HEK293 (cell line): Measurements from ENCODE around the gene DLX3.
A peak's percentile ranks its signal among the peaks of the same experiment; 100 is the strongest.

ENCODE experiments used
- CTCF ChIA-PET: fragments of 350-600 bp; formaldehyde crosslinking; extraction: SDS; loops from one replicate; lab custom pipeline; 2021; ENCODE audit warnings: antibody characterized with exemption; lab: Yijun Ruan, JAX
- POLR2A ChIA-PET: fragments of 300-600 bp; formaldehyde crosslinking; extraction: SDS; loops from one replicate; lab custom pipeline; 2020; ENCODE audit warnings: antibody characterized with exemption, inconsistent platforms; lab: Yijun Ruan, JAX
- H3K27ac ChIP-seq: fragments of 200-500 bp; sonication (Bioruptor generic); 2 replicates; pipeline ENCODE4 v1.5.1; 2014; ENCODE audit warnings: low read depth, low read length, control low read depth, inconsistent platforms; ENCODE audit errors: extremely low read depth
- H3K36me3 ChIP-seq, 2 experiments: fragments of 200-500 bp in 1 of 2; sonication (Bioruptor generic) in 1 of 2; 1 replicate in 1 of 2; 2 replicates in 1 of 2; pipeline ENCODE4 v1.5.1; 2014 to 2017; ENCODE audit warnings: inconsistent platforms in 2 of 2, low read length in 2 of 2; ENCODE audit not compliant: control insufficient read depth in 2 of 2, insufficient read depth in 1 of 2
- H3K4me1 ChIP-seq: fragments of 200-500 bp; sonication (Bioruptor generic); 2 replicates; pipeline ENCODE4 v1.5.1; 2014; ENCODE audit warnings: mild to moderate bottlenecking, low read length, inconsistent platforms; ENCODE audit not compliant: control insufficient read depth, insufficient read depth
- H3K4me3 ChIP-seq: 2 replicates; pipeline ENCODE4 v1.5.1; 2011; ENCODE audit warnings: low read depth, mild to moderate bottlenecking, control low read depth, low read length, moderate library complexity
- H3K9me3 ChIP-seq: fragments of 200-500 bp; sonication (Bioruptor generic); 2 replicates; pipeline ENCODE4 v1.5.1; 2014; ENCODE audit warnings: low read depth, low read length, inconsistent platforms; ENCODE audit not compliant: control insufficient read depth, insufficient read depth
- BCL11B ChIP-seq: fragments of 450-650 bp; formaldehyde crosslinking; IDR thresholded peaks from 2 replicates; pipeline ENCODE4 v1.5.1; 2016; ENCODE audit warnings: low read depth, missing biosample characterization, missing genetic modification characterization
- EGR2 ChIP-seq: fragments of 450-650 bp; formaldehyde crosslinking; IDR thresholded peaks from 2 replicates; pipeline ENCODE4 v1.5.1; 2016; ENCODE audit warnings: low read depth, missing biosample characterization, missing genetic modification characterization
- KLF1 ChIP-seq: fragments of 450-650 bp; formaldehyde crosslinking; IDR thresholded peaks from 2 replicates; pipeline ENCODE4 v1.5.1; 2016; ENCODE audit warnings: missing biosample characterization, missing genetic modification characterization
- OVOL3 ChIP-seq: fragments of 450-650 bp; formaldehyde crosslinking; IDR thresholded peaks from 2 replicates; pipeline ENCODE4 v1.5.1; 2016; ENCODE audit warnings: missing biosample characterization, missing genetic modification characterization
- ZNF16 ChIP-seq: fragments of 450-650 bp; formaldehyde crosslinking; IDR thresholded peaks from 2 replicates; pipeline ENCODE4 v1.5.1; 2016; ENCODE audit warnings: low read depth, missing biosample characterization, missing genetic modification characterization
- ZNF184 ChIP-seq: fragments of 450-650 bp; IDR thresholded peaks from 2 replicates; pipeline ENCODE4 v1.5.1; 2018; ENCODE audit warnings: missing biosample characterization, mild to moderate bottlenecking, missing genetic modification characterization
- ZNF239 ChIP-seq: fragments of 450-650 bp; formaldehyde crosslinking; IDR thresholded peaks from 2 replicates; pipeline ENCODE4 v1.5.1; 2016; ENCODE audit warnings: missing biosample characterization, missing genetic modification characterization
- ZNF366 ChIP-seq: fragments of 450-650 bp; formaldehyde crosslinking; conservative IDR thresholded peaks from 2 replicates; pipeline ENCODE4 v1.5.1; 2016; ENCODE audit warnings: missing biosample characterization, missing genetic modification characterization
- ZNF416 ChIP-seq: fragments of 450-650 bp; formaldehyde crosslinking; IDR thresholded peaks from 2 replicates; pipeline ENCODE4 v1.5.1; 2016; ENCODE audit warnings: missing biosample characterization, missing genetic modification characterization
- ZNF530 ChIP-seq: fragments of 450-650 bp; formaldehyde crosslinking; IDR thresholded peaks from 2 replicates; pipeline ENCODE4 v1.5.1; 2016; ENCODE audit warnings: low read depth, missing biosample characterization, missing genetic modification characterization
- ZNF610 ChIP-seq: fragments of 450-650 bp; formaldehyde crosslinking; IDR thresholded peaks from 2 replicates; pipeline ENCODE4 v1.5.1; 2016; ENCODE audit warnings: missing biosample characterization, missing genetic modification characterization, borderline replicate concordance
- ZNF626 ChIP-seq: fragments of 450-650 bp; sonication (Bioruptor Pico); formaldehyde crosslinking; IDR thresholded peaks from 2 replicates; pipeline ENCODE4 v1.5.1; 2018; ENCODE audit warnings: missing biosample characterization, missing genetic modification characterization, inconsistent platforms
- ZNF664 ChIP-seq: fragments of 450-650 bp; formaldehyde crosslinking; IDR thresholded peaks from 2 replicates; pipeline ENCODE4 v1.5.1; 2016; ENCODE audit warnings: missing biosample characterization, missing genetic modification characterization
- ZNF76 ChIP-seq: fragments of 450-650 bp; formaldehyde crosslinking; IDR thresholded peaks from 2 replicates; pipeline ENCODE4; 2016; ENCODE audit warnings: low read depth, missing biosample characterization, missing genetic modification characterization, borderline replicate concordance
- TF ChIP-seq, protein P1 (sequence below): fragments of 450-650 bp; formaldehyde crosslinking; IDR thresholded peaks from 2 replicates; pipeline ENCODE4 v1.5.1; 2016; ENCODE audit warnings: missing biosample characterization, missing genetic modification characterization
- TF ChIP-seq, protein P2 (sequence below): fragments of 450-650 bp; formaldehyde crosslinking; IDR thresholded peaks from 2 replicates; pipeline ENCODE4 v1.5.1; 2016; ENCODE audit warnings: missing biosample characterization, missing genetic modification characterization
- TF ChIP-seq, protein P3 (sequence below): fragments of 450-650 bp; formaldehyde crosslinking; IDR thresholded peaks from 2 replicates; pipeline ENCODE4 v1.5.1; 2016; ENCODE audit warnings: missing biosample characterization, missing genetic modification characterization
- TF ChIP-seq, protein P4 (sequence below): fragments of 450-650 bp; IDR thresholded peaks from 2 replicates; pipeline ENCODE4 v1.5.1; 2018; ENCODE audit warnings: missing biosample characterization, missing genetic modification characterization
- TF ChIP-seq, protein P5 (sequence below): fragments of 450-650 bp; formaldehyde crosslinking; IDR thresholded peaks from 2 replicates; pipeline ENCODE4 v1.5.1; 2016; ENCODE audit warnings: missing biosample characterization, missing genetic modification characterization
- TF ChIP-seq, protein P6 (sequence below): fragments of 450-650 bp; formaldehyde crosslinking; IDR thresholded peaks from 2 replicates; pipeline ENCODE4 v1.5.1; 2016; ENCODE audit warnings: missing biosample characterization, missing genetic modification characterization
- TF ChIP-seq, protein P7 (sequence below): fragments of 450-650 bp; formaldehyde crosslinking; conservative IDR thresholded peaks from 2 replicates; pipeline ENCODE4 v1.5.1; 2016; ENCODE audit warnings: low read depth, missing biosample characterization, missing genetic modification characterization

The DLX3 gene

DNA sequence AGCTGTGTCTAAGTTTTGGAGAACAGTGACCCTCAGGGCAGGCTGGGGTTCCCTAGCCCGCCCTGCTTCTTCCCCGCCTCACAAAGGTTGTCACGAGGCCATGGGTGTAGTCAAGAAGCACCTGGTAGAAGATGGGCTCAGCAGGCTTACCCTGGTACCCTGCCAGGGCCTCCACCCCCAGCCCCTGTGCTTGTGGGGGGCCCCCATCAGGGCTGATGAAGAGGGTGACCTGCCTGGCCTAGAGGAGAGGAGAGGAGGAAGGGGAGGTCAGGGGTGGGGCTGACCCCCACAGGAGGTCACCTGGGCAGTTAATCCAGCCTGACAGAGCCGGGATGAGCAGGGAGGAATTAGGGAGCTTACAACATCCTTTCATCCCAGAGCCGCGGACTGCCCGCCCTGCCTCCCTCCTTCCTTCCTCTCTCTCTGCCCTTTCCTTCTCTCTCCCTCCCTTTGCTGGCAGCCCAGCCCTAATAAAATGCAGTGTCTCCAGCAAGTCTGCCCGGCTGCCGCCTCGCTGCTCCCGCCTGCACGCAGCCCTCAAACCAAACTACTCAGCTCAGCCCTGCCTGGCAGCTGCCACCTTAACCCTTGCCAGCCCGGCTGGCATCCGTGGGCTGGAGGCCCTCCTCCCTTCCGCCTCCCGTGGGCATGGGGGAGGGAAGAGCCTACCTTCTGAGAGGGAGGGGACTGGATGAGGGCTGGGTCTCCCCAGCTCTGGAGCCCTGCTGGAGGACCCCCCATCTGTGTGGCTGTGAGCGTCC, 7.2 kb downstream of the DLX3 start:
- ChIA-PET POLR2A (interaction anchor here (0.5 kb wide), 1 partner anchor 18 kb away, joined by 3 read pairs; no protein-coding TSS in a partner anchor), CTCF (interaction anchor here (0.6 to 7.9 kb wide), 11 partner anchors 8 to 589 kb away, joined by 3 to 67 read pairs (median 4); no protein-coding TSS in a partner anchor)
- H3K9me3 ChIP-seq, result no peaks in the 10 kb centered on the region
- no peaks in the 10 kb centered on the region for H3K36me3 ChIP-seq
- no peak overlapping the region for H3K4me3 ChIP-seq
- H3K27ac ChIP-seq, result no peak overlapping the region
- H3K4me1 ChIP-seq, result no peaks in the 10 kb centered on the region; the same call in 1 of the 2 replicates
- TF ChIP-seq, protein P1, sequence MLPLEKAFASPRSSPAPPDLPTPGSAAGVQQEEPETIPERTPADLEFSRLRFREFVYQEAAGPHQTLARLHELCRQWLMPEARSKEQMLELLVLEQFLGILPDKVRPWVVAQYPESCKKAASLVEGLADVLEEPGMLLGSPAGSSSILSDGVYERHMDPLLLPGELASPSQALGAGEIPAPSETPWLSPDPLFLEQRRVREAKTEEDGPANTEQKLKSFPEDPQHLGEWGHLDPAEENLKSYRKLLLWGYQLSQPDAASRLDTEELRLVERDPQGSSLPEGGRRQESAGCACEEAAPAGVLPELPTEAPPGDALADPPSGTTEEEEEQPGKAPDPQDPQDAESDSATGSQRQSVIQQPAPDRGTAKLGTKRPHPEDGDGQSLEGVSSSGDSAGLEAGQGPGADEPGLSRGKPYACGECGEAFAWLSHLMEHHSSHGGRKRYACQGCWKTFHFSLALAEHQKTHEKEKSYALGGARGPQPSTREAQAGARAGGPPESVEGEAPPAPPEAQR (tag by site-specific recombination), result no peak
- TF ChIP-seq ZNF184 (tag by site-specific recombination), result no peak
- TF ChIP-seq, protein P2, sequence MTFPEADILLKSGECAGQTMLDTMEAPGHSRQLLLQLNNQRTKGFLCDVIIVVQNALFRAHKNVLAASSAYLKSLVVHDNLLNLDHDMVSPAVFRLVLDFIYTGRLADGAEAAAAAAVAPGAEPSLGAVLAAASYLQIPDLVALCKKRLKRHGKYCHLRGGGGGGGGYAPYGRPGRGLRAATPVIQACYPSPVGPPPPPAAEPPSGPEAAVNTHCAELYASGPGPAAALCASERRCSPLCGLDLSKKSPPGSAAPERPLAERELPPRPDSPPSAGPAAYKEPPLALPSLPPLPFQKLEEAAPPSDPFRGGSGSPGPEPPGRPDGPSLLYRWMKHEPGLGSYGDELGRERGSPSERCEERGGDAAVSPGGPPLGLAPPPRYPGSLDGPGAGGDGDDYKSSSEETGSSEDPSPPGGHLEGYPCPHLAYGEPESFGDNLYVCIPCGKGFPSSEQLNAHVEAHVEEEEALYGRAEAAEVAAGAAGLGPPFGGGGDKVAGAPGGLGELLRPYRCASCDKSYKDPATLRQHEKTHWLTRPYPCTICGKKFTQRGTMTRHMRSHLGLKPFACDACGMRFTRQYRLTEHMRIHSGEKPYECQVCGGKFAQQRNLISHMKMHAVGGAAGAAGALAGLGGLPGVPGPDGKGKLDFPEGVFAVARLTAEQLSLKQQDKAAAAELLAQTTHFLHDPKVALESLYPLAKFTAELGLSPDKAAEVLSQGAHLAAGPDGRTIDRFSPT (tag by site-specific recombination), result peak; percentile 92
- TF ChIP-seq ZNF664 (tag by site-specific recombination), result no peak
- no peak for TF ChIP-seq OVOL3 (tag by site-specific recombination)
- no peak for TF ChIP-seq ZNF76 (tag by site-specific recombination)
- no peak for TF ChIP-seq BCL11B (tag by site-specific recombination)
- TF ChIP-seq, protein P3, sequence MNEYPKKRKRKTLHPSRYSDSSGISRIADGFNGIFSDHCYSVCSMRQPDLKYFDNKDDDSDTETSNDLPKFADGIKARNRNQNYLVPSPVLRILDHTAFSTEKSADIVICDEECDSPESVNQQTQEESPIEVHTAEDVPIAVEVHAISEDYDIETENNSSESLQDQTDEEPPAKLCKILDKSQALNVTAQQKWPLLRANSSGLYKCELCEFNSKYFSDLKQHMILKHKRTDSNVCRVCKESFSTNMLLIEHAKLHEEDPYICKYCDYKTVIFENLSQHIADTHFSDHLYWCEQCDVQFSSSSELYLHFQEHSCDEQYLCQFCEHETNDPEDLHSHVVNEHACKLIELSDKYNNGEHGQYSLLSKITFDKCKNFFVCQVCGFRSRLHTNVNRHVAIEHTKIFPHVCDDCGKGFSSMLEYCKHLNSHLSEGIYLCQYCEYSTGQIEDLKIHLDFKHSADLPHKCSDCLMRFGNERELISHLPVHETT, result no peak
- TF ChIP-seq ZNF610 (tag by site-specific recombination), result no peak
- TF ChIP-seq, protein P4, sequence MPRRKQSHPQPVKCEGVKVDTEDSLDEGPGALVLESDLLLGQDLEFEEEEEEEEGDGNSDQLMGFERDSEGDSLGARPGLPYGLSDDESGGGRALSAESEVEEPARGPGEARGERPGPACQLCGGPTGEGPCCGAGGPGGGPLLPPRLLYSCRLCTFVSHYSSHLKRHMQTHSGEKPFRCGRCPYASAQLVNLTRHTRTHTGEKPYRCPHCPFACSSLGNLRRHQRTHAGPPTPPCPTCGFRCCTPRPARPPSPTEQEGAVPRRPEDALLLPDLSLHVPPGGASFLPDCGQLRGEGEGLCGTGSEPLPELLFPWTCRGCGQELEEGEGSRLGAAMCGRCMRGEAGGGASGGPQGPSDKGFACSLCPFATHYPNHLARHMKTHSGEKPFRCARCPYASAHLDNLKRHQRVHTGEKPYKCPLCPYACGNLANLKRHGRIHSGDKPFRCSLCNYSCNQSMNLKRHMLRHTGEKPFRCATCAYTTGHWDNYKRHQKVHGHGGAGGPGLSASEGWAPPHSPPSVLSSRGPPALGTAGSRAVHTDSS, result 0 out of 2 replicates have a peak, but pooled peaks have one; percentile 25
- TF ChIP-seq ZNF530 (tag by site-specific recombination), result no peak
- no peak for TF ChIP-seq ZNF416
- TF ChIP-seq, protein P5, sequence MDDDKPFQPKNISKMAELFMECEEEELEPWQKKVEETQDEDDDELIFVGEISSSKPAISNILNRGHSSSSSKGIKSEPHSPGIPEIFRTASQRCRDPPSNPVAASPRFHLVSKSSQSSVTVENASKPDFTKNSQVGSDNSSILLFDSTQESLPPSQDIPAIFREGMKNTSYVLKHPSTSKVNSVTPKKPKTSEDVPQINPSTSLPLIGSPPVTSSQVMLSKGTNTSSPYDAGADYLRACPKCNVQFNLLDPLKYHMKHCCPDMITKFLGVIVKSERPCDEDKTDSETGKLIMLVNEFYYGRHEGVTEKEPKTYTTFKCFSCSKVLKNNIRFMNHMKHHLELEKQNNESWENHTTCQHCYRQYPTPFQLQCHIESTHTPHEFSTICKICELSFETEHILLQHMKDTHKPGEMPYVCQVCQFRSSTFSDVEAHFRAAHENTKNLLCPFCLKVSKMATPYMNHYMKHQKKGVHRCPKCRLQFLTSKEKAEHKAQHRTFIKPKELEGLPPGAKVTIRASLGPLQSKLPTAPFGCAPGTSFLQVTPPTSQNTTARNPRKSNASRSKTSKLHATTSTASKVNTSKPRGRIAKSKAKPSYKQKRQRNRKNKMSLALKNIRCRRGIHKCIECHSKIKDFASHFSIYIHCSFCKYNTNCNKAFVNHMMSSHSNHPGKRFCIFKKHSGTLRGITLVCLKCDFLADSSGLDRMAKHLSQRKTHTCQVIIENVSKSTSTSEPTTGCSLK (tag by site-specific recombination), result no peak
- TF ChIP-seq ZNF366, result peak; percentile 50
- TF ChIP-seq KLF1 (tag by site-specific recombination), result peak; percentile 33
- TF ChIP-seq, protein P6, sequence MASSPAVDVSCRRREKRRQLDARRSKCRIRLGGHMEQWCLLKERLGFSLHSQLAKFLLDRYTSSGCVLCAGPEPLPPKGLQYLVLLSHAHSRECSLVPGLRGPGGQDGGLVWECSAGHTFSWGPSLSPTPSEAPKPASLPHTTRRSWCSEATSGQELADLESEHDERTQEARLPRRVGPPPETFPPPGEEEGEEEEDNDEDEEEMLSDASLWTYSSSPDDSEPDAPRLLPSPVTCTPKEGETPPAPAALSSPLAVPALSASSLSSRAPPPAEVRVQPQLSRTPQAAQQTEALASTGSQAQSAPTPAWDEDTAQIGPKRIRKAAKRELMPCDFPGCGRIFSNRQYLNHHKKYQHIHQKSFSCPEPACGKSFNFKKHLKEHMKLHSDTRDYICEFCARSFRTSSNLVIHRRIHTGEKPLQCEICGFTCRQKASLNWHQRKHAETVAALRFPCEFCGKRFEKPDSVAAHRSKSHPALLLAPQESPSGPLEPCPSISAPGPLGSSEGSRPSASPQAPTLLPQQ (tag by site-specific recombination), result no peak
- TF ChIP-seq, protein P7, sequence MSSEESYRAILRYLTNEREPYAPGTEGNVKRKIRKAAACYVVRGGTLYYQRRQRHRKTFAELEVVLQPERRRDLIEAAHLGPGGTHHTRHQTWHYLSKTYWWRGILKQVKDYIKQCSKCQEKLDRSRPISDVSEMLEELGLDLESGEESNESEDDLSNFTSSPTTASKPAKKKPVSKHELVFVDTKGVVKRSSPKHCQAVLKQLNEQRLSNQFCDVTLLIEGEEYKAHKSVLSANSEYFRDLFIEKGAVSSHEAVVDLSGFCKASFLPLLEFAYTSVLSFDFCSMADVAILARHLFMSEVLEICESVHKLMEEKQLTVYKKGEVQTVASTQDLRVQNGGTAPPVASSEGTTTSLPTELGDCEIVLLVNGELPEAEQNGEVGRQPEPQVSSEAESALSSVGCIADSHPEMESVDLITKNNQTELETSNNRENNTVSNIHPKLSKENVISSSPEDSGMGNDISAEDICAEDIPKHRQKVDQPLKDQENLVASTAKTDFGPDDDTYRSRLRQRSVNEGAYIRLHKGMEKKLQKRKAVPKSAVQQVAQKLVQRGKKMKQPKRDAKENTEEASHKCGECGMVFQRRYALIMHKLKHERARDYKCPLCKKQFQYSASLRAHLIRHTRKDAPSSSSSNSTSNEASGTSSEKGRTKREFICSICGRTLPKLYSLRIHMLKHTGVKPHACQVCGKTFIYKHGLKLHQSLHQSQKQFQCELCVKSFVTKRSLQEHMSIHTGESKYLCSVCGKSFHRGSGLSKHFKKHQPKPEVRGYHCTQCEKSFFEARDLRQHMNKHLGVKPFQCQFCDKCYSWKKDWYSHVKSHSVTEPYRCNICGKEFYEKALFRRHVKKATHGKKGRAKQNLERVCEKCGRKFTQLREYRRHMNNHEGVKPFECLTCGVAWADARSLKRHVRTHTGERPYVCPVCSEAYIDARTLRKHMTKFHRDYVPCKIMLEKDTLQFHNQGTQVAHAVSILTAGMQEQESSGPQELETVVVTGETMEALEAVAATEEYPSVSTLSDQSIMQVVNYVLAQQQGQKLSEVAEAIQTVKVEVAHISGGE (tag by site-specific recombination), result peak; percentile 51
- TF ChIP-seq ZNF626 (tag by site-specific recombination), result no peak
- no peak for TF ChIP-seq ZNF16
- TF ChIP-seq EGR2 (tag by site-specific recombination), result peak; percentile 50
- no peak for TF ChIP-seq ZNF239 (tag by site-specific recombination)
